GM13977 (cell line): ENCODE results near the gene EIF4G3.
"Not testable (repeated sequence)": the region's sequence is repeated elsewhere in the genome, so short reads cannot be mapped to it uniquely, and the experiment has no call there.

Experiments
- DNase-seq: peaks from one replicate; pipeline ENCODE4 v3.0.0; 2012; ENCODE audit warnings: low spot score
- CTCF ChIP-seq: IDR thresholded peaks from 2 replicates; pipeline ENCODE4 v1.5.1; 2012; ENCODE audit warnings: mild to moderate bottlenecking, control low read depth; ENCODE audit not compliant: insufficient read depth; ENCODE audit errors: extremely low read depth, missing control alignments
- in situ Hi-C: fragments of 300-500 bp; cut with MboI; formaldehyde crosslinking; loops from one replicate; pipeline ENCODE4 v1.12.0; 2022; ENCODE audit warnings: low sequenced_read_pairs, low pct_unique_long_range_greater_than_20kb, mixed read lengths, inconsistent platforms; ENCODE audit not compliant: unreplicated experiment

EIF4G3 gene

GRCh38 chr1:21097729-21098128 is 79.0 kb downstream of the EIF4G3 start:
- in situ Hi-C loops: no loop called here
- DNase-seq: no peak
- no peak for TF ChIP-seq CTCF

GRCh38 chr1:21095976-21096375 is 80.7 kb downstream of the EIF4G3 start:
- DNase-seq: no peak
- in situ Hi-C loops: no loop called here

GRCh38 chr1:21094282-21094681 is 82.4 kb downstream of the EIF4G3 start:
- DNase-seq, in situ Hi-C loops: not testable (repeated sequence)

More at GRCh38 chr1:21095976-21096375, 80.7 kb downstream of the EIF4G3 start:
- no peak for TF ChIP-seq CTCF

GRCh38 chr1:21093271-21093958 is 83.3 kb downstream of the EIF4G3 start:
- in situ Hi-C loops, DNase-seq: not testable (repeated sequence)

GRCh38 chr1:21092545-21092944 is 84.2 kb downstream of the EIF4G3 start:
- in situ Hi-C loops, DNase-seq: not testable (repeated sequence)

GRCh38 chr1:21091053-21091690 is 85.5 kb downstream of the EIF4G3 start:
- DNase-seq: not testable (repeated sequence)

GRCh38 chr1:21090463-21090862 is 86.2 kb downstream of the EIF4G3 start:
- no peak for TF ChIP-seq CTCF
- in situ Hi-C loops: no loop called here
- no peak for DNase-seq

More at GRCh38 chr1:21091053-21091690, 85.5 kb downstream of the EIF4G3 start:
- in situ Hi-C loops: not testable (repeated sequence)

GRCh38 chr1:21089731-21090130 is 87.0 kb downstream of the EIF4G3 start:
- no peak for TF ChIP-seq CTCF
- in situ Hi-C loops: no loop called here
- no peak for DNase-seq

- in situ Hi-C loops: no loop called here
- no peak for TF ChIP-seq CTCF
- no peak for DNase-seq
Measured at GRCh38 chr1:21089299-21089698, 87.4 kb downstream of the EIF4G3 start.
